Testis (tissue), 2 donors: Measurements from ENCODE around the gene FGGY.

Experiments used
- POLR2A ChIP-seq: fragments of 450-650 bp; IDR thresholded peaks from one replicate; pipeline ENCODE4 v1.6.1; 2017; ENCODE audit warnings: antibody characterized with exemption, mild to moderate bottlenecking, moderate library complexity
- TF ChIP-seq, protein P1 (sequence below), 3 experiments: fragments of 450-650 bp in 2 of 3; fragments of 200-600 bp in 1 of 3; sonication (generic) in 1 of 3; IDR thresholded peaks; one replicate each; pipeline ENCODE4 v1.5.1; 2016 to 2019; ENCODE audit warnings: antibody characterized with exemption in 3 of 3, mild to moderate bottlenecking in 2 of 3, moderate library complexity in 1 of 3

DNA sequence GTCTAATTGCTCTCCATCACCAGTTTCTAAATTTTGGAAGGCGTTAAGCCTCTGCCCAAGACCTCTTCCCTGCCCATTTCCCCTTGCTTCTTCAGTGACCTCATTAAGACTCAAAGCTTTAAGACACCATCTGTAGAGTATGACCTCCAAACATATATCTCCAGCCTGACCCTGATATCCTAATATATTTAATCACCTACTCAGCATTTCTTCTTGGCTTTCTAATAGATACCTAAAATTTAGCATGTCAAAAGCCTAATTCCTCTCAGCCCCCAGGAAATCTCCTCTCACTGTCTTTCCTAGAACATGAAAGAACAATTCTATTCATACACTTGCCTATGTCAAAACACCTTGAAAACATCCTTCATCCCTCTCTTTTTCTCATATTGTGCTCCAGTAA is 282.3 kb downstream of the FGGY start:
- TF ChIP-seq, protein P1, sequence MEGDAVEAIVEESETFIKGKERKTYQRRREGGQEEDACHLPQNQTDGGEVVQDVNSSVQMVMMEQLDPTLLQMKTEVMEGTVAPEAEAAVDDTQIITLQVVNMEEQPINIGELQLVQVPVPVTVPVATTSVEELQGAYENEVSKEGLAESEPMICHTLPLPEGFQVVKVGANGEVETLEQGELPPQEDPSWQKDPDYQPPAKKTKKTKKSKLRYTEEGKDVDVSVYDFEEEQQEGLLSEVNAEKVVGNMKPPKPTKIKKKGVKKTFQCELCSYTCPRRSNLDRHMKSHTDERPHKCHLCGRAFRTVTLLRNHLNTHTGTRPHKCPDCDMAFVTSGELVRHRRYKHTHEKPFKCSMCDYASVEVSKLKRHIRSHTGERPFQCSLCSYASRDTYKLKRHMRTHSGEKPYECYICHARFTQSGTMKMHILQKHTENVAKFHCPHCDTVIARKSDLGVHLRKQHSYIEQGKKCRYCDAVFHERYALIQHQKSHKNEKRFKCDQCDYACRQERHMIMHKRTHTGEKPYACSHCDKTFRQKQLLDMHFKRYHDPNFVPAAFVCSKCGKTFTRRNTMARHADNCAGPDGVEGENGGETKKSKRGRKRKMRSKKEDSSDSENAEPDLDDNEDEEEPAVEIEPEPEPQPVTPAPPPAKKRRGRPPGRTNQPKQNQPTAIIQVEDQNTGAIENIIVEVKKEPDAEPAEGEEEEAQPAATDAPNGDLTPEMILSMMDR (IDR thresholded peaks at IDR 0.05): no peak
- no peak for TF ChIP-seq POLR2A
